B cell (primary cell): ENCODE measurements around the gene ZBTB3.

Experiments
- EZH2 ChIP-seq: IDR thresholded peaks from 2 replicates; pipeline ENCODE4 v1.6.1; 2012; ENCODE audit warnings: borderline replicate concordance, low read depth, mild to moderate bottlenecking, moderate library complexity, low read length; ENCODE audit not compliant: insufficient read depth, poor library complexity, severe bottlenecking
- TF ChIP-seq, protein P1 (sequence below): fragments of 200-600 bp; IDR thresholded peaks from one replicate; pipeline ENCODE4 v1.8.0; 2022; ENCODE audit warnings: antibody characterized with exemption, mild to moderate bottlenecking

DNA sequence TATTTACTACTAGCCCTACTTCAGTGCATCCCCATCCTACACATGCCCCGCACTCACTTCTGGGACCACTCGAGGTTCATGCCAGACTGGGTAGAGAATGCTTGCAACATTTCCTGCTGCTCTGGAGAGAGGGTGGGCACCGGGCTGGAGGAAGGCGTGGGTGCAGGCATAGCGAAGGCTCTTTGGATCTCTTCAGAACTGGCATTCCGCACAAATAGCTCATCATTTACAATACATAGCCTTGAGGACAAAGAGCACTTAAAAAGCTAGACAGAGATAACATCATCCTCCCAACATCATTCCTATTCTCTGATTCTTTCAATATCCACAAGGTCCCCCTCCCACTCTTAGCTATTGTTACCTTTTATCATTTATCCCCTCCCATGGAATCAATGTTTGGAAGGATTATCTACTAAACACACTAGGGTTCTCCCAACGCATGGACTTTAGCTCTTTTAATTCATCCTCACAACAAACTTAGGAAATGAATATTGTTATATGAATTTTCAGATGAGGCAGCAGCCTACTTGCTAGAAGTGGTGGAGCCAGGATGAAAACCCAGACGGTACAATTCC lies 40.3 kb upstream of the ZBTB3 start:
- TF ChIP-seq, protein P1, sequence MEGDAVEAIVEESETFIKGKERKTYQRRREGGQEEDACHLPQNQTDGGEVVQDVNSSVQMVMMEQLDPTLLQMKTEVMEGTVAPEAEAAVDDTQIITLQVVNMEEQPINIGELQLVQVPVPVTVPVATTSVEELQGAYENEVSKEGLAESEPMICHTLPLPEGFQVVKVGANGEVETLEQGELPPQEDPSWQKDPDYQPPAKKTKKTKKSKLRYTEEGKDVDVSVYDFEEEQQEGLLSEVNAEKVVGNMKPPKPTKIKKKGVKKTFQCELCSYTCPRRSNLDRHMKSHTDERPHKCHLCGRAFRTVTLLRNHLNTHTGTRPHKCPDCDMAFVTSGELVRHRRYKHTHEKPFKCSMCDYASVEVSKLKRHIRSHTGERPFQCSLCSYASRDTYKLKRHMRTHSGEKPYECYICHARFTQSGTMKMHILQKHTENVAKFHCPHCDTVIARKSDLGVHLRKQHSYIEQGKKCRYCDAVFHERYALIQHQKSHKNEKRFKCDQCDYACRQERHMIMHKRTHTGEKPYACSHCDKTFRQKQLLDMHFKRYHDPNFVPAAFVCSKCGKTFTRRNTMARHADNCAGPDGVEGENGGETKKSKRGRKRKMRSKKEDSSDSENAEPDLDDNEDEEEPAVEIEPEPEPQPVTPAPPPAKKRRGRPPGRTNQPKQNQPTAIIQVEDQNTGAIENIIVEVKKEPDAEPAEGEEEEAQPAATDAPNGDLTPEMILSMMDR, result no peak
- TF ChIP-seq EZH2, result no peak
